H1 (cell line): ENCODE measurements around the gene OR10T2. TPM values are rescaled to one million over a fixed set of nuclear protein-coding genes. Genes with fewer than 3 reads are reported as not detected.

ENCODE experiments used
- CTCF ChIA-PET: fragments of 300-600 bp; sonication (Branson Sonifier 250); formaldehyde crosslinking; loops from one replicate; lab custom pipeline; 2021; ENCODE audit not compliant: partially characterized antibody; lab: Charles Lee
- POLR2A ChIA-PET: fragments of 300-600 bp; sonication (Branson Sonifier 250); formaldehyde crosslinking; loops from one replicate; lab custom pipeline; 2021; ENCODE audit warnings: inconsistent platforms; ENCODE audit not compliant: partially characterized antibody; lab: Charles Lee
- DNase-seq, 2 experiments: peaks; one replicate each; pipeline versions ENCODE4 v3.0.0 to v3.0.0-alpha.2; 2010 to 2022; ENCODE audit warnings: low spot score in 2 of 2, low read depth in 1 of 2, mixed read lengths in 1 of 2
- FAIRE-seq: peaks from 2 replicates; lab custom pipeline; 2011; peaks lifted over from hg19 to GRCh38; lab: Jason Lieb, UNC
- H2AFZ ChIP-seq: 2 replicates; pipeline ENCODE4 v1.8.1; 2012; ENCODE audit warnings: low read length, inconsistent platforms
- H2AK5ac ChIP-seq: 2 replicates; pipeline ENCODE4 v1.6.1; 2013; ENCODE audit warnings: low read depth, low read length
- H2BK120ac ChIP-seq: replicated peaks from 2 replicates; pipeline ENCODE3; 2013; ENCODE audit warnings: low read depth, low read length, inconsistent platforms
- H2BK12ac ChIP-seq: 2 replicates; pipeline ENCODE4 v1.6.1; 2013; ENCODE audit warnings: low read depth, low read length
- H2BK15ac ChIP-seq: 2 replicates; pipeline ENCODE4 v1.6.1; 2013; ENCODE audit warnings: low read length
- H2BK20ac ChIP-seq: 2 replicates; pipeline ENCODE4 v1.6.1; 2013; ENCODE audit warnings: low read length
- H2BK5ac ChIP-seq: 2 replicates; pipeline ENCODE4 v1.6.1; 2013; ENCODE audit warnings: low read depth, low read length
- H3K14ac ChIP-seq: 2 replicates; pipeline ENCODE4 v1.6.1; 2013; ENCODE audit warnings: inconsistent platforms; ENCODE audit not compliant: insufficient read length
- H3K18ac ChIP-seq: 2 replicates; pipeline ENCODE4 v1.6.1; 2013; ENCODE audit warnings: low read length; ENCODE audit errors: extremely low read depth
- H3K23ac ChIP-seq: 2 replicates; pipeline ENCODE4 v1.6.1; 2013; ENCODE audit warnings: inconsistent platforms; ENCODE audit not compliant: insufficient read length
- H3K23me2 ChIP-seq: 2 replicates; pipeline ENCODE4 v1.6.1; 2013; ENCODE audit warnings: low read depth, low read length
- H3K27ac ChIP-seq: 2 replicates; pipeline ENCODE4 v1.6.1; 2011; ENCODE audit warnings: low read depth, low read length, inconsistent platforms
- H3K27me3 ChIP-seq, 4 experiments: replicated peaks in 1 of 4; 1 replicate in 1 of 4; 2 replicates in 3 of 4; pipeline versions ENCODE4 v1.6.1 to v1.8.1; 2011 to 2013; ENCODE audit warnings: low read length in 3 of 4, mild to moderate bottlenecking in 3 of 4, inconsistent platforms in 2 of 4, mixed read lengths in 2 of 4, moderate library complexity in 1 of 4; ENCODE audit not compliant: control insufficient read depth in 3 of 4, insufficient read depth in 3 of 4; ENCODE audit errors: extremely low read depth in 1 of 4
- H3K36me3 ChIP-seq, 4 experiments: 2 replicates each; pipeline versions ENCODE4 v1.6.1 to v1.8.1; 2011 to 2013; ENCODE audit warnings: mild to moderate bottlenecking in 4 of 4, low read length in 3 of 4, moderate library complexity in 2 of 4, control low read depth in 1 of 4, inconsistent platforms in 1 of 4; ENCODE audit not compliant: insufficient read depth in 4 of 4, control insufficient read depth in 2 of 4
- H3K4ac ChIP-seq: replicated peaks from 2 replicates; pipeline ENCODE3; 2013; ENCODE audit warnings: low read length, low read depth, mixed read lengths, inconsistent platforms; ENCODE audit not compliant: insufficient read length
- H3K4me1 ChIP-seq, 4 experiments: replicated peaks in 1 of 4; 1 replicate in 1 of 4; 2 replicates in 3 of 4; pipeline versions ENCODE4 v1.6.1 to v1.8.1; 2011 to 2013; ENCODE audit warnings: low read length in 3 of 4, inconsistent platforms in 2 of 4, mixed read lengths in 1 of 4; ENCODE audit not compliant: insufficient read depth in 4 of 4, control insufficient read depth in 3 of 4
- H3K4me2 ChIP-seq, 2 experiments: 2 replicates each; pipeline versions ENCODE4 v1.6.1 to v1.8.1; 2011 to 2013; ENCODE audit warnings: low read depth in 2 of 2, low read length in 2 of 2, control low read depth in 1 of 2, inconsistent platforms in 1 of 2, mild to moderate bottlenecking in 1 of 2; ENCODE audit not compliant: insufficient read depth in 1 of 2
- H3K4me3 ChIP-seq, 4 experiments: fragments of 200-600, 300-600 bp in 1 of 4; sonication (generic), shearing (Covaris generic), sonication (Bioruptor Twin) in 1 of 4; 2 replicates each; pipeline versions ENCODE4 v1.5.1 to v1.8.1; 2011 to 2016; ENCODE audit warnings: low read length in 4 of 4, low read depth in 3 of 4, control low read depth in 2 of 4, inconsistent platforms in 2 of 4, mild to moderate bottlenecking in 2 of 4, mixed read lengths in 1 of 4, moderate library complexity in 1 of 4; ENCODE audit not compliant: insufficient read depth in 2 of 4; ENCODE audit errors: extremely low read depth in 1 of 4
- H3K56ac ChIP-seq: replicated peaks from 2 replicates; pipeline ENCODE3; 2013; ENCODE audit warnings: low read depth, mild to moderate bottlenecking, mixed read lengths, low read length, inconsistent platforms; ENCODE audit not compliant: insufficient read length
- H3K79me1 ChIP-seq: 2 replicates; pipeline ENCODE4 v1.6.1; 2013; ENCODE audit warnings: low read depth, low read length, control low read depth
- H3K79me2 ChIP-seq, 2 experiments: 2 replicates each; pipeline versions ENCODE4 v1.6.1 to v1.8.1; 2012 to 2013; ENCODE audit warnings: low read length in 2 of 2, mild to moderate bottlenecking in 2 of 2, inconsistent platforms in 1 of 2; ENCODE audit not compliant: insufficient read depth in 2 of 2, control insufficient read depth in 1 of 2
- H3K9ac ChIP-seq, 4 experiments: replicated peaks in 1 of 4; 1 replicate in 1 of 4; 2 replicates in 3 of 4; pipeline versions ENCODE4 v1.6.1 to v1.8.1; 2011 to 2013; ENCODE audit warnings: low read depth in 3 of 4, low read length in 3 of 4, control low read depth in 2 of 4, mild to moderate bottlenecking in 2 of 4, moderate library complexity in 2 of 4, inconsistent platforms in 1 of 4; ENCODE audit errors: extremely low read depth in 1 of 4
- H3K9me3 ChIP-seq, 2 experiments: 2 replicates each; pipeline versions ENCODE4 v1.6.1 to v1.8.1; 2012 to 2013; ENCODE audit warnings: mild to moderate bottlenecking in 2 of 2, moderate library complexity in 2 of 2, control low read depth in 1 of 2, inconsistent platforms in 1 of 2, low read depth in 1 of 2, low read length in 1 of 2, mixed read lengths in 1 of 2; ENCODE audit not compliant: insufficient read depth in 2 of 2
- H4K20me1 ChIP-seq, 2 experiments: replicated peaks in 1 of 2; 2 replicates each; pipeline versions ENCODE3 to v1.8.1; 2011 to 2013; ENCODE audit warnings: inconsistent platforms in 2 of 2, low read length in 2 of 2, mild to moderate bottlenecking in 1 of 2; ENCODE audit not compliant: insufficient read depth in 2 of 2, control insufficient read depth in 1 of 2
- H4K5ac ChIP-seq: 2 replicates; pipeline ENCODE4 v1.6.1; 2013; ENCODE audit warnings: low read length, low read depth, mixed read lengths, inconsistent platforms; ENCODE audit not compliant: insufficient read length
- H4K8ac ChIP-seq: 2 replicates; pipeline ENCODE4 v1.8.0; 2013; ENCODE audit warnings: mild to moderate bottlenecking, moderate library complexity, low read length, inconsistent platforms; ENCODE audit not compliant: insufficient read depth; ENCODE audit errors: extremely low read depth
- H4K91ac ChIP-seq: replicated peaks from 2 replicates; pipeline ENCODE3; 2013; ENCODE audit warnings: low read length, mixed read lengths, inconsistent platforms; ENCODE audit not compliant: insufficient read length
- RNF2 ChIP-seq: fragments of 200-900, 300-1000 bp; sonication (generic); IDR thresholded peaks from 2 replicates; pipeline ENCODE4 v1.7.1; 2016; ENCODE audit warnings: borderline replicate concordance, low read depth, mild to moderate bottlenecking, antibody characterized with exemption, low read length; ENCODE audit not compliant: poor library complexity, severe bottlenecking; ENCODE audit errors: missing control alignments
- TBP ChIP-seq: IDR thresholded peaks from 2 replicates; pipeline ENCODE4 v1.6.1; 2011; ENCODE audit warnings: low read depth, low read length, improper control_type of control experiment
- polyA plus RNA-seq, 7 experiments: library from polyadenylated mRNA; depleted of rRNA in 3 of 7; stranded (reverse) in 5 of 7; unstranded in 2 of 7; fragments of >200 nt in 5 of 7; fragments of 200-250 nt in 2 of 7; gene quantifications; 1 replicate in 5 of 7; 2 replicates in 1 of 7; 4 replicates in 1 of 7; pipeline versions ENCODE4 v1.2.1 to v1.2.3, GENCODE V29; 2011 to 2013; ENCODE audit warnings: missing spikeins in 2 of 7, mixed read lengths in 2 of 7
- total RNA-seq: library from RNA; stranded (reverse); fragmentation: NEBNext Ultra II Directional; extraction: Animal tissue kit (Norgen Biotek cat#: 25700); gene quantifications from 2 replicates; pipeline ENCODE4 v1.2.1, GENCODE V29; 2021

Gene OR10T2
- total and polyA plus RNA-seq, 2 of the 8 experiments (the other 6 are each of a cell fraction or from before 2014, with no cell fraction given): not detected

DNA sequence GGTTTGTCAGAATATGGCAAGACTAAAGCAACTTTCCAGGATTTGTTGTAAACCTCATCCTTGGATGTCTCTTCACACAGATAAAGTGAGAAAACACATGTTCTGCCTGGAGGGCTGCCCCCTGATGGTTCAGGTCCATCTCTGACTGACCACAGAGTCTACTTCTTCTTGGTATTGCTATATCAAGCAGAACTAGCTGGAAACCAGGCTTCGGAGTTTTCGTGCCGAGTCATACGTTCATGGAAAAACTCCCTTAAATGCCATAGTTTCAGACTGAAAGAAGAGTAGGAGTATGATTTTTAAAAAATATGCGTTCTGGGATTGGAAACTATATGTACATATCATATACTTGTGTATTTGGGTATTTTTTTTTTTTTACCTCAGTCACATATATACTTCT, 5.8 kb downstream of the OR10T2 start (continued):
- no peak for TF ChIP-seq RNF2

DNA sequence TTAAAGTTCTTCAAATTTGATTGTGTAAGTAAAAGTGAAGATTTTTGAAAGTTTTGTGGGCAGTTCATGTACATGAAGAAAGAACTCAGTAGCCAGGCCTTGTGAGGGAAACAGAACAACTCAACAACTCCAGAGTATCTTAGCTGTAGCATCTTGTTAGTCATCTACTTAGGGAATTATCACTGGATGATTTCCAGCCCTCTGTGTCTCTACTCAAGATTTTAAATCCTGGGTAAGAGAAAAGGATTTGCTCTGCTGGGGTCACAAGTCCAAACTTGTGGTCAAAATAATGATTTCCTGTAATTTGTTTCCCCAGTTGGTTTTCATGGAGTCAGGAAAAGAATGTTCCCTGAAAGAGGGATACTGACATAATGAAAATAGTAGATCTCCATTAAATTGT, 8.2 kb downstream of the OR10T2 start:
- no peak overlapping the region for H4K91ac ChIP-seq
- no peak for TF ChIP-seq TBP
- H3K79me2 ChIP-seq: no peaks in the 10 kb centered on the region
- no peaks in the 10 kb centered on the region for H3K36me3 ChIP-seq
- H3K4ac ChIP-seq: no peak overlapping the region
- no peak overlapping the region for H2AFZ ChIP-seq
- no peak overlapping the region for H3K4me3 ChIP-seq
- no peaks in the 10 kb centered on the region for H3K27me3 ChIP-seq
- H2AK5ac ChIP-seq: no peak overlapping the region
- H3K9me3 ChIP-seq: no peaks in the 10 kb centered on the region
- H4K8ac ChIP-seq: no peak overlapping the region
- H3K56ac ChIP-seq: no peak overlapping the region
- no peak overlapping the region for H2BK15ac ChIP-seq
- no peak overlapping the region for H3K4me2 ChIP-seq
- no peaks in the 10 kb centered on the region for H3K23me2 ChIP-seq
- H2BK20ac ChIP-seq: no peak overlapping the region
- no peak overlapping the region for H3K23ac ChIP-seq
- H2BK12ac ChIP-seq: no peak overlapping the region
- CTCF ChIA-PET: no interaction called here
- FAIRE-seq: no peak
- H3K18ac ChIP-seq: no peak overlapping the region
- POLR2A ChIA-PET: no interaction called here
- no peaks in the 10 kb centered on the region for H4K20me1 ChIP-seq
- H3K27ac ChIP-seq: no peak overlapping the region
- no peak overlapping the region for H2BK120ac ChIP-seq
- no peaks in the 10 kb centered on the region for H3K79me1 ChIP-seq
- H3K4me1 ChIP-seq: no peaks in the 10 kb centered on the region
- no peak overlapping the region for H4K5ac ChIP-seq
- DNase-seq: no peak
- no peak overlapping the region for H3K14ac ChIP-seq
- H3K9ac ChIP-seq: no peak overlapping the region
- no peak overlapping the region for H2BK5ac ChIP-seq
